ENCODE results near the gene FEN1. TPM values are rescaled to one million over a fixed set of nuclear protein-coding genes. Genes with fewer than 3 reads are reported as not detected.

Gene FEN1
- polyA plus RNA-seq, 3 donors, result 3.5 to 6.4 (median 4.3) TPM

DNA sequence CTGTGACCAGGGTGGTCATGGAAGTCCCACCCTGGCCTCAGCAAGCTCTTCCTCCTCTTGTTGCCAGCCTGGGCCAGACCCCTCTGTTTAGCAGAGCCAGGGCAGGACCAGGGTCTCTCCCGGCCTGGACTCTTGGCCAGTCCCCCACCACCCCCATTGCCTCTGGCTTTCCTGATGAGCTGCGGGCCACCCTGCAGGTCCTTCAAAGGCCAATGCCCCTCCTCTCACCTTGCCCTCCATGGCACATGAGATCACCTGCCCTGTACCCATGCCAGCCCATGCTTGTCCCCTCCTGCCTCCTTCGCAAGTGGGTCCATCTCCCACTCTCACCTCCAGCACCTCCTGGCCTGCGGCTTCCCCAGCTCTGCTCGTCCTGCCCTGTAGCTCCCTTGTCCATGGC is 45.8 kb downstream of the FEN1 start:
- TF ChIP-seq, protein P1, sequence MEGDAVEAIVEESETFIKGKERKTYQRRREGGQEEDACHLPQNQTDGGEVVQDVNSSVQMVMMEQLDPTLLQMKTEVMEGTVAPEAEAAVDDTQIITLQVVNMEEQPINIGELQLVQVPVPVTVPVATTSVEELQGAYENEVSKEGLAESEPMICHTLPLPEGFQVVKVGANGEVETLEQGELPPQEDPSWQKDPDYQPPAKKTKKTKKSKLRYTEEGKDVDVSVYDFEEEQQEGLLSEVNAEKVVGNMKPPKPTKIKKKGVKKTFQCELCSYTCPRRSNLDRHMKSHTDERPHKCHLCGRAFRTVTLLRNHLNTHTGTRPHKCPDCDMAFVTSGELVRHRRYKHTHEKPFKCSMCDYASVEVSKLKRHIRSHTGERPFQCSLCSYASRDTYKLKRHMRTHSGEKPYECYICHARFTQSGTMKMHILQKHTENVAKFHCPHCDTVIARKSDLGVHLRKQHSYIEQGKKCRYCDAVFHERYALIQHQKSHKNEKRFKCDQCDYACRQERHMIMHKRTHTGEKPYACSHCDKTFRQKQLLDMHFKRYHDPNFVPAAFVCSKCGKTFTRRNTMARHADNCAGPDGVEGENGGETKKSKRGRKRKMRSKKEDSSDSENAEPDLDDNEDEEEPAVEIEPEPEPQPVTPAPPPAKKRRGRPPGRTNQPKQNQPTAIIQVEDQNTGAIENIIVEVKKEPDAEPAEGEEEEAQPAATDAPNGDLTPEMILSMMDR (IDR thresholded peaks at IDR 0.05), result no peak
- no peak overlapping the region for H3K4me3 ChIP-seq (replicated peaks in 1 of 3; ENCODE audit: low read depth in 2 of 3, low read length in 3 of 3)
- peaks cover 4% of the 10 kb centered on the region for H3K79me2 ChIP-seq (ENCODE audit: insufficient read depth, low read length)
- H3K4me3 Mint-ChIP-seq, result no peak overlapping the region
- intact Hi-C loops (cut with micrococcal nuclease), result no loop called here
- no peaks in the 10 kb centered on the region for H3K27me3 ChIP-seq (ENCODE audit: control insufficient read depth in 2 of 2, insufficient read depth in 2 of 2, low read length in 2 of 2)
- no peaks in the 10 kb centered on the region for H4K20me1 ChIP-seq (ENCODE audit: insufficient read depth, low read length)
- H2AFZ ChIP-seq (ENCODE audit: insufficient read depth, low read depth, low read length, poor library complexity, severe bottlenecking), result no peak overlapping the region
- no peaks in the 10 kb centered on the region for H3K9me3 ChIP-seq (replicated peaks in 1 of 2; ENCODE audit: control insufficient read depth in 1 of 2, insufficient read depth in 1 of 2, low read length in 2 of 2)
- H3K27ac Mint-ChIP-seq, result peak overlapping the region in 3 of 7 donors; percentile 1 to 54 (median 3)
- WGBS (ENCODE audit: insufficient coverage), result 100% methylated on average over 5 of the region's 5 CpGs
- peaks cover 29 to 57% of the 10 kb centered on the region in 2 donors for H3K36me3 Mint-ChIP-seq
- no peak overlapping the region for H3K9ac ChIP-seq (ENCODE audit: insufficient read depth, low read length, poor library complexity, severe bottlenecking)
- peaks cover 0 to 2% (median 0%) of the 10 kb centered on the region in 7 donors for H3K9me3 Mint-ChIP-seq
- DNase-seq, result no peak
- H3K4me1 ChIP-seq (ENCODE audit: control insufficient read depth in 1 of 2, insufficient read depth in 2 of 2, low read length in 2 of 2), result peaks cover 26 to 29% of the 10 kb centered on the region in 2 donors
- peaks cover 12 to 37% of the 10 kb centered on the region in 2 donors for H3K36me3 ChIP-seq (replicated peaks in 1 of 2; ENCODE audit: control insufficient read depth in 1 of 2, insufficient read depth in 2 of 2, low read length in 2 of 2)
- no peak overlapping the region for H3K27ac ChIP-seq (ENCODE audit: low read depth in 1 of 2, low read length in 2 of 2)
- peaks cover 31% of the 10 kb centered on the region for H3K4me1 Mint-ChIP-seq
- no peak overlapping the region for H3K4me2 ChIP-seq (replicated peaks; ENCODE audit: extremely low read depth, low read length, poor library complexity, severe bottlenecking)
- peaks cover 0 to 3% (median 2%) of the 10 kb centered on the region in 3 donors for H3K27me3 Mint-ChIP-seq (ENCODE audit: low read depth in 3 of 3)

DNA sequence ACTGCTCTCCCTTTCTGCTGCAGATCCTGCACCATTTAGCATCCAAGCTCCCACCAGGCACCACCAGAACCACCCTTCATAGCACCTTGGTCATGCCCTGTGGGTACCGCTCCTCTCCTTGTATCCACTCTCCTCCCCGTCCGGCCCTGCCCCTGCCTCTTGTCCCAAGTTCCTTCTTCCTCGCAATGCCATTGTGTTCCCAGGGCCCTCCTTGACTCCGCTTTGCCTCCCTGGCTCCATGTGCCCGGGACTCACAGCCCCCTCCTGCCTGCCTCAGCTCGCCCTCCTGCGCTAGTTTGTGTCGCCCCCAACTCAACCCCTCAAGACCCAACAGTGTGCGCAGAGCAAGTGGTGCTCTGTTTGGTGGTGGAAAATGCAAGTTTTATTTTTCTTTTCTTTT is 46.2 kb downstream of the FEN1 start:
- Mint-ChIP-seq H3K27me3 (ENCODE audit: low read depth in 3 of 3) (peaks cover 0 to 3% (median 2%) of the 10 kb centered on the region in 3 donors), H3K9me3 (peaks cover 0 to 2% (median 0%) of the 10 kb centered on the region in 7 donors), H3K36me3 (peaks cover 29 to 61% of the 10 kb centered on the region in 2 donors), H3K27ac (peak overlapping the region in 4 of 7 donors; percentile 1 to 54 (median 23)), H3K4me1 (peaks cover 28% of the 10 kb centered on the region), H3K4me3 (no peak overlapping the region)
- Histone ChIP-seq H3K36me3 (replicated peaks in 1 of 2; ENCODE audit: control insufficient read depth in 1 of 2, insufficient read depth in 2 of 2, low read length in 2 of 2) (peaks cover 12 to 37% of the 10 kb centered on the region in 2 donors), H3K4me3 (replicated peaks in 1 of 3; ENCODE audit: low read depth in 2 of 3, low read length in 3 of 3) (no peak overlapping the region), H3K79me2 (ENCODE audit: insufficient read depth, low read length) (no peaks in the 10 kb centered on the region), H3K4me1 (ENCODE audit: control insufficient read depth in 1 of 2, insufficient read depth in 2 of 2, low read length in 2 of 2) (peaks cover 25% of the 10 kb centered on the region in 2 donors), H3K9me3 (replicated peaks in 1 of 2; ENCODE audit: control insufficient read depth in 1 of 2, insufficient read depth in 1 of 2, low read length in 2 of 2) (no peaks in the 10 kb centered on the region), H4K20me1 (ENCODE audit: insufficient read depth, low read length) (no peaks in the 10 kb centered on the region), H3K27me3 (ENCODE audit: control insufficient read depth in 2 of 2, insufficient read depth in 2 of 2, low read length in 2 of 2) (no peaks in the 10 kb centered on the region), H2AFZ (ENCODE audit: insufficient read depth, low read depth, low read length, poor library complexity, severe bottlenecking) (no peak overlapping the region), H3K9ac (ENCODE audit: insufficient read depth, low read length, poor library complexity, severe bottlenecking) (no peak overlapping the region), H3K27ac (ENCODE audit: low read depth in 1 of 2, low read length in 2 of 2) (no peak overlapping the region), H3K4me2 (replicated peaks; ENCODE audit: extremely low read depth, low read length, poor library complexity, severe bottlenecking) (no peak overlapping the region)
- intact Hi-C loops (cut with micrococcal nuclease), result no loop called here
- TF ChIP-seq, protein P1 (IDR thresholded peaks at IDR 0.05), result no peak
- no peak for DNase-seq
- WGBS (ENCODE audit: insufficient coverage), result 100% methylated on average over 4 of the region's 10 CpGs

Measured in CD14-positive monocyte (primary cell).